Left renal cortex interstitium (tissue), 4 donors: ENCODE results near the gene KRTAP12-1. TPM values are rescaled to one million over a fixed set of nuclear protein-coding genes. Genes with fewer than 3 reads are reported as not detected.
A peak's percentile ranks its signal among the peaks of the same experiment; 100 is the strongest.

Experiments used
- DNase-seq, 4 donors: peaks; one replicate each; pipeline ENCODE4 v3.0.0-alpha.2; 2013; ENCODE audit warnings: low read depth in 4 of 4, low spot score in 2 of 4, missing footprints in 1 of 4
- polyA plus RNA-seq, 4 donors: library from polyadenylated mRNA; unstranded; fragments of 120-200 nt; gene quantifications; one replicate each; pipeline ENCODE4 v1.2.1, GENCODE V29; 2013; ENCODE audit not compliant: insufficient read length in 4 of 4

The KRTAP12-1 gene, protein sequence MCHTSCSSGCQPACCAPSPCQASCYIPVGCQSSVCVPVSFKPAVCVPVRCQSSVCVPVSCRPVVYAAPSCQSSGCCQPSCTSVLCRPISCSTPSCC
- not detected for polyA plus RNA-seq

GRCh38 chr21:44681861-44682579 is at the start of gene KRTAP12-1:
Gene KRTAP12-1, minus strand, starts transcription at chr21:44682163. Its CDS starts 40 bp downstream, at chr21:44682123.
- DNase-seq: no peak

DNA sequence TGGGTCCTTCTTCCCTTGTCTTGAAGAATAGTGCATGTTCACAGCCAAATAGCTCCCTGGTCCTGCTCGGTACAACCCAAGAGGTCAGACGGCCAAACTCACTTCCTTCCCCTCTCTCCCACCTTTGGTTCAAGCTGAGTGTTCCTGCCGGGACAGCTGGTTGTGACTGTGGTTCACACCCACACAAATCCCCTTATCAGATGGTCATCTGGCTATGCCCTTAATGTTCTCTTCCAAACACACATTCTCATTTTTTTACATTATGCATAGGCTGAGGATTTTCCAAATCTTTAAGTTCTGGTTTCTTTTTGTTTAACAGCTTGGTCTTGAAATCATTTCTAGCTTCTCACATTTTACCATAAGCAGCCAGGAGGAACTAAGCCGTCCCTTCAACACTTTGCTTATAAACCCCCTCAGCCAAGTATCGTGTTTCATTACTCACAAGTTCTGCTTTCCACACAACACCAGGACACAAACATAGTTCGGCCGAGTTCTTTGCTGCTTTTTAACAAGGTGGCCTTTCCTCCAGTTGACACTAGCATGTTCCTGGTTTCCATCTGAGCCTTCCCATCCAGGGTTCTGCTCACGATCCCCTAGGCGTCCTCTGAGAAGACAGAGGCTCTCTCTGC is 49.1 kb upstream of the KRTAP12-1 start:
- no peak for DNase-seq

DNA sequence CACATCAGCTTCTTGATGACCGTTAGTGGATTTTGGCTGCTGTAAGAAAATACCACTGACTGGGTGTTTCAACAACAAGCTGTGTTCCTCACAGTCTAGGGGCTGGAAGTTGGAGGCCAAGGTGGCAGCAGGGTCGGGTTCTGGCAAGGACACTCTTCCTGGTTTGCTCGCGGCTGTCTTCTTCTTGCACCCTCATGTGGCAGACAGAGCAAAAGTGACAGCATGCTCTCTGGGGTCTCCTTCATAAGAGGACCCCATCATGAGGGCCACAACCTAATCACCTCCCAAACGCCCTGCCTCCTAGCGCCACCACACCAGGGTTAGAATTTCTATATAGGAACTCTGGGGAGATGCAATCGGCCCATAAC is 48.0 kb upstream of the KRTAP12-1 start:
- DNase-seq: no peak

- no peak for DNase-seq
These were observed 47.5 kb upstream of the KRTAP12-1 start for GRCh38 chr21:44729336-44730027.

DNA sequence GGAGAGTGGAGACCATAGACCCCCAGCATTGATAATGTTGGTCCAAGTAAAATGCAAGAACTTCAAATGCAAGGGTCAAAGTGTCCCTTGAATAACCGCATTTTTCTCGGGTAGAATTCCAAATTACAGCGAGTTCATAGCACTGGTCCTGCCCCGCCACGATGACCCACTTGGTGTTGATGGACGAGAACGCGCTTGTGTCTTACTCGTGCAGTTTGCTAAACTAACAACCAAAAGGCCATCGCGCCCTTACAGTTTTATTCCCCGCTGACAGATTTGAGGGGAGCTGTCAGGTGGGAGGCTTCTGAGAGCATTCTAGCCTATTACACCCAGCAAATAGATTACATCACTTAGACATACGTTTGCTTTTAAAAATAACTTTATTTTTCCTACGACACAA is 46.8 kb upstream of the KRTAP12-1 start:
- no peak for DNase-seq

GRCh38 chr21:44727757-44728156 is 45.8 kb upstream of the KRTAP12-1 start:
- DNase-seq: no peak

DNA sequence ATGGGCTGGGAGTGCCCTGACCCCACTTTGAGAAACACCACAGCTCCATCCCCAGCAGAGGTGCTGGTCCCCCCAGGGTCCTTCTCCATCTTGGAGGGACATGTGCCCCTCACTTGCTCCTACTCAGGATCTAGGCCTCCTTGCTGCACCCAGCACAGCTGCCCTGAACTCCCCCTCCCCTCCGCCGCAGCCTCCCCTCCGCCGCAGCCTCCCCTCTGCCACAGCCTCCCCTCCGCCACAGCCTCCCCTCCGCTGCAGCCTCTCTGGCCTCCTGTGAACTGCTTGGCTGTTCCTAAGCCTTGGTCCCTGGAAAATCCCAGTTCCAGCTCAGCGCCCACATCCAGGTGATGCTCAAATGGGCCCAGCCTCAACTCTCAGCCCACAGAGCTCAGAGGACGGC is 45.4 kb upstream of the KRTAP12-1 start:
- no peak for DNase-seq

GRCh38 chr21:44726826-44727225 is 44.9 kb upstream of the KRTAP12-1 start:
- no peak for DNase-seq

GRCh38 chr21:44724926-44725325 is 43.0 kb upstream of the KRTAP12-1 start:
- no peak for DNase-seq

DNA sequence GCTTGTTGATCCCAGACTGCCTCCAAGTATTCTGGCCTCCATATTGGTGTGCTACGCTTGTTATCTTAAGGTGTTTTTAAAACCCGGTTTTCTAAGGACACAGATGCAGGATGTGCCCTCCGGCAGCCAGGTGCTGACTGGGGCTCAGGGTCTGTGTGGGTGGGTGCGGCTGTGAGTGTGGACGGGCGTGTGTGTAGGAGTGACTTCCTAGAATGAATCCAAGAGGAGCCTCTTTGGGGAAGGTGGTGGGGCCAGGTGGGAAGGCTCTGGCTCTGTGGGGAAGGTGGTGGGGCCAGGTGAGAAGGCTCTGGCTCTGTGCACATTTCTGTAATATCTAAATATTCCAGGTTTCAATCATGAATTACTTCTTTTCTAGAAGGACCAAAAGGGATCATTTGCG is 42.2 kb upstream of the KRTAP12-1 start:
- no peak for DNase-seq

DNA sequence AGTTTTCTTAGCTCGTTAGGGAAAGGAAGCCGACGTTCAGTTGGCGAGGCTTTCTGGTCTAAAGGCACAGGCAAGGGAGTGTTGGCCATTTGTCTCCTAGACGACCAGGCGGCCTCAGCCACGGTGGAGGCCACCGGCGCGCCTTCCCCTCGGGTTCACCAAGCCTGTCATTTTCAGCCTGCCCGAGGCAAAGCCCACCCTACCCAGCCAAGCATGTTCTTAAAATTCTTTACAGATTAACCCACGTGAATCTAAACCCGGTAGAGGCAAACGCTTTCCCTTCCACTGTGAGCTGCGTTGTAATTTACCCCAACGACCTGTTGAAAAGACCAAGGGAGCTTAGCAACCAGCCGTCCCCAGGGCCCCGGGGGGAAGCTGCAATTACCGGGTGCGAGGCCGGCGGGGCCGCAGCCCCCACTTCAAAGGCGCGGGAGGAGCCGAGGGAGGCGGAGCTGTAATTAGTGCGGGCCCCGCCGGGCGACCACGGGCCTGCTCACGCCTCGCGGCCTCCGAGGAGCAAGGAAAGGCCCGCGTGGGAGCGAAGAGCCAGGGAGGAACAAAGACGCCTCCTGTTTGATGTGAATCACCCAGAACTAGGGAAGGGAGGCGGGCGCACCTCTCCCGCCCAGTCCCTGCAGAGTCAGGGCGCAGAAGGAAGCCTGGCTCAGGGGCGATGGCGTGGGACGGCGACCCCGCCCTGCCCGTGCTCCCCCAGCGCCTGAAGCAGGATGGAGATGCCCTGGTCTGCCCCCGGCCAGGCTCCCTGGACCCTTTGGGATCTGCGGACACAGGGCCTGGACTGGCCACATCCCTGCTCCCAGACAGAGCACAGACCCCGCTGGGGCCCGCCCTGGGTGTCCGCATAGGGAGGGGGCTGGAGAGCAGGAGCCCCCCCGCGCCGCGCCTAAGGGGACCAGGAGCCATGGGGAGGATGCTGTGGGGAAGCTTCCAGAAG is 41.5 kb upstream of the KRTAP12-1 start:
- peak; percentile 41 to 65 (median 52) for DNase-seq

DNA sequence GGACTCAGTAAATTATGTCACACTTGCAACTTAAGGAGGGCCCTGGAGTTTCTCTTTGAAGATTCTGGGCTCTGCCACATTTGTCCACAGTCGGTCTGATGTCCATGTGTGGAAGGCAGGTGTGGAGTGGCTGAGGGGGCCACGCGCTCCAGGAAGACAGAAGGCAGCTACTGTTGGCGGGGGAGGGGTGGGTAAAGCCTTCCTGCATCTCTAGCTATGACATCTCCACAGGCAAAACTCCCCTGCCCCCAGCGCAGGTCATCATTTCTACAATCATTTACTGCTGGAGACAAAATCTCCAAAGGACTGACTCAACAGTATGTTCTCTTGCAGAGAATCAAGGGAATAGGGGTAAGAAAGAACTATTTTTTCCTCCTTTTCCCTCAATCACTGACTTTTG is 40.8 kb upstream of the KRTAP12-1 start:
- DNase-seq: no peak

GRCh38 chr21:44720170-44720569 is 38.2 kb upstream of the KRTAP12-1 start:
- DNase-seq: no peak

GRCh38 chr21:44718571-44718970 is 36.6 kb upstream of the KRTAP12-1 start:
- DNase-seq: no peak

DNA sequence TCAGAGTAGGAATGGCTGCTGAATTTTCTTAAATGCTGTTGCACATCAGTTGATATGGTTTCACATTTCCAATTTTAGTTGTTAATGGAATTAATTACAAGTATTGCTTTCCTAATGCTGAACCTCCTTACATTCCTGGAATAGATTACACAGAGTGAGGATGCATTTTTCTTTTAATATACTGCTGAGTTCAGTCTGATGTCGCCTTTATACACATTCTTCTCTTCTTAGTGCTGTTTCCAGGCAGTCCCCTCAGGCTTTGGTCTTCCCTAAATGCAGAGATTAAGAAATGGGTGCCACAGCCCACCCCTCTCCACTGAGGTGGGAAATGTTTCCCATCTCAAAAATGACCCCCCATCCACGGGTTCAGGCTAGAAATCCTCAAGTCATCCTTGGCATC is 36.1 kb upstream of the KRTAP12-1 start:
- no peak for DNase-seq

- DNase-seq: no peak
These were observed 35.0 kb upstream of the KRTAP12-1 start for GRCh38 chr21:44716984-44717383.

DNA sequence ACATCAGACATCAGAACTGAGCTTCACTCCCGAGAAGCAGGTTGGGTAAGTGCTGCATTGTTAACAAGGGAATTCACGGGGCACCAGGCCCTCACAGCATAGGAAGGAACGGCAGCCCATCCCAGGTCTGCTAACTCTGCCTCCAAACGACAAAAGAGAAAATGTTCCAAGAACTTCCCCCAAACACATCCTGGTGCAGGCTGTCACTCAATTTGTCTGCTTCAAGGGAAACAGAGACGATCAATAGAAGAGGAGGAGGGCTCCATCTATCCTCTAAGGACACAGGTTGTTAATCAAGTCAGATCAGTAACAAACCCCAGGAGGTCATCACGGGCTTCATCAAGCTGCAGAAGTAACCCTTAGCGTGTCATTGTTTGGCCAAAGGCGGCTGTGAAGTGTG is 32.9 kb upstream of the KRTAP12-1 start:
- no peak for DNase-seq

GRCh38 chr21:44713846-44714245 is 31.9 kb upstream of the KRTAP12-1 start:
- no peak for DNase-seq

- DNase-seq: no peak
These were observed 31.2 kb upstream of the KRTAP12-1 start for GRCh38 chr21:44713130-44713529.

DNA sequence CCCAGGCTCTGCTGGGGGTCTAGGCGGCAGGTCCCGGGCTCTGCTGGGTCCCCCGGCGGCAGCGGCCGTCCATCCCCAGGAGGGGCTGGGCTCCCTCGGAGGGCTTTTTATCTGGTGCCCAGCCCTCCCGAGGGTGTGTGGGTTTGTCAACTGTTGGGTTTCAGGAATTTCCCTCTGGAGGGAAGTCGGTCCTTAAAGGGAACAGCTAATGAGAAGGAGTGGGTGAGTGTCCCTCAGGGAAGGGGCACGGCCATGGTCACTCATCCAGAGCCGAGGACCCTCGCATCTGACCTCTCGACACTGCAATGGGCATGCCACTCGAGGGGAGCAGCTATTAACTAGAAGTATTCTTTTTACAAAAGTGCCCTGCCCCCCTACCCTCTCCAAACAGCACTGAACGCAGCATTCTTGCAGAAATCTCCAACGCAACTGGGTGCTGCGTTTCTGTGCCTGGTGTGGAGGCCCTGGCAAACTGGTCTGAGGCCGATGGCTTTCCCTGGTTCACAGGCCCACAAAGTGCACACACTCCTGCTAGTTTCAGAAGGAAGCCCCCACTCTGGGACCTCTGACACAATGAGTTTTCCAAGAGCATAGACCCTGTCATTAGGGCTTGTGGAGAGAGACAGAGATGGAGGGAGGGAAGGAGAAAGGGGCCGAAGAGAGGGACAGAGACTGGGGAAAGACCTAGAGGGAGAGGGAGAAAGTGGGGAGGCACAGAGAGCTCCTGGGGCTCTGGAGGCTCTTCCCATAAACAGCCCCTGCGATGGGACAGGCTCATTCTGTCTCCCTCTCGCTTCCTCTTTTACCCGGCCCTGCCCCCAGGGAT is 30.5 kb upstream of the KRTAP12-1 start:
- DNase-seq: no peak
